NCI-H2227 treated with DMSO at 0.1 percent for 48 hours (cell line): ENCODE results near the gene EPHB6.

ENCODE experiments used
- DNase-seq: peaks from one replicate; lab custom pipeline; 2025; lab: John Stamatoyannopoulos, UW

Gene EPHB6, protein sequence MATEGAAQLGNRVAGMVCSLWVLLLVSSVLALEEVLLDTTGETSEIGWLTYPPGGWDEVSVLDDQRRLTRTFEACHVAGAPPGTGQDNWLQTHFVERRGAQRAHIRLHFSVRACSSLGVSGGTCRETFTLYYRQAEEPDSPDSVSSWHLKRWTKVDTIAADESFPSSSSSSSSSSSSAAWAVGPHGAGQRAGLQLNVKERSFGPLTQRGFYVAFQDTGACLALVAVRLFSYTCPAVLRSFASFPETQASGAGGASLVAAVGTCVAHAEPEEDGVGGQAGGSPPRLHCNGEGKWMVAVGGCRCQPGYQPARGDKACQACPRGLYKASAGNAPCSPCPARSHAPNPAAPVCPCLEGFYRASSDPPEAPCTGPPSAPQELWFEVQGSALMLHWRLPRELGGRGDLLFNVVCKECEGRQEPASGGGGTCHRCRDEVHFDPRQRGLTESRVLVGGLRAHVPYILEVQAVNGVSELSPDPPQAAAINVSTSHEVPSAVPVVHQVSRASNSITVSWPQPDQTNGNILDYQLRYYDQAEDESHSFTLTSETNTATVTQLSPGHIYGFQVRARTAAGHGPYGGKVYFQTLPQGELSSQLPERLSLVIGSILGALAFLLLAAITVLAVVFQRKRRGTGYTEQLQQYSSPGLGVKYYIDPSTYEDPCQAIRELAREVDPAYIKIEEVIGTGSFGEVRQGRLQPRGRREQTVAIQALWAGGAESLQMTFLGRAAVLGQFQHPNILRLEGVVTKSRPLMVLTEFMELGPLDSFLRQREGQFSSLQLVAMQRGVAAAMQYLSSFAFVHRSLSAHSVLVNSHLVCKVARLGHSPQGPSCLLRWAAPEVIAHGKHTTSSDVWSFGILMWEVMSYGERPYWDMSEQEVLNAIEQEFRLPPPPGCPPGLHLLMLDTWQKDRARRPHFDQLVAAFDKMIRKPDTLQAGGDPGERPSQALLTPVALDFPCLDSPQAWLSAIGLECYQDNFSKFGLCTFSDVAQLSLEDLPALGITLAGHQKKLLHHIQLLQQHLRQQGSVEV

DNA sequence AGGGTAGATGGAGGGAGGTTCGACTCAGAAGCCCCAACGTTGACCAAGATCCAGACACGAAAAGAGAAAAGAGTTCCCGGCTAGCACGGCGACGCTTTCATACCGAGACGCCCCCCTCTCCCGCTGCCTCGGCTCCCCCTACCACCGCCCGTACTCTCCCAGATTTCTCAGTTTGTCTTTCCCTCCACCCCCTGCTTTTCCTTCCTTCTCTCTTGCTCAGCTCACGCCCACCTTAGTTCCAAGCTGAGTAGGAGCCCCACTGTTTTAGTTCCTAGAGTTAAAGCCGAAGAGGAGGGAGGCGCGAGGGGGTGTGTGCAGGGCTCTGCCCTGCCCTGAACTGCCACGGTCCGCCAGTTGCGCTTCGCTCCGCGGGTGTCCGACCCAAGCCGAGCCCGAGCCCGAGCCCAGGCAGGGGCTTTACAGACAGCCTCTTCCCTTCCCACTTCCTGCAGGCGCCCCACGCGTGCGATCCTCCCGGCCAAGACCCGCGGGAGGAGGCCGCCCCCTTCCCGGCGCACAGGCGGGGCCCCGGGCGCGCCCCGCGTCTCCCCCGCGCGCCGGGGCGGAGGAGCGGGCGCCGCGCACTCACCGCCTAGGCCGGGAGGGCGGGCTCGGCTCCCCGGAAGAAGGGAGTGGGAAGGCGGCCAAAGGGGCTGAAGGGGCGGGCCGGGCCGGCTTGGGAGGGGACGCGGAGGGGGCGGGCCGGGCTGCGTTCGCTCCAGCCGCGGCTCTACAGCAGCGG is at the start of gene EPHB6:
TSS of gene EPHB6 (plus strand) at position 705 of the 742 bp plus-strand sequence. CDS start 8,152 bp downstream, outside the sequence.
- no peak for DNase-seq

DNA sequence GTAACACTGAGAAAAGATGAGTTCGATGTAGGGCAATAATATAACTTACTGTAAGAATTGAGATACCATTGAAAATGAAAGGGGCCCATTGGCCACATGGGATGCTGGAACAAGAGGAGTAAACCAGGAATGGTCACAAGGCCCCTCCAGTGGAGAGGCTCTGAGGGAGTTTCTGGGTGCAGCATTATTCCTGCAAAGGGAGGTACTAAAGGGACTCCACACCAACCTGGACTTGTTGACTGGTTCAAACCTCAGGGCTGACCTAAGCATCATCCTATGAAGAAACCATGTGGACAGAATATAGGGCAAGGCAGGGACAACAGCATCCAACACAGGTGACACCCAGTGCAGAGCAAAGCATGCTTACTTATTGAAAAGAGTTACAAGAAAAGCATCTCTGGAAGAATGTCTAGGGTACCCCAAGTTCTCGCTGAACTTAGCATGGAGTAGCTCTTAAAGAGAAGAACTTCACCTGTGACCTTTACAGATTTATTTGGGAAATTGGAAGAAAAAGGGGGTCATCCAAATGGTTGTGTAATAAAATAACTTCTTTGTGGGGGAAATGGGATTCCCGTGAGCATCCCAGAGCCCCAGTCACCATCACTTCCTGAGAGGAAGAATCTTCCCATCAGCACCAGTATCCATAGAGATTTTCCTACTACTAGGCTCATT is 49.4 kb upstream of the EPHB6 start:
- no peak for DNase-seq

DNA sequence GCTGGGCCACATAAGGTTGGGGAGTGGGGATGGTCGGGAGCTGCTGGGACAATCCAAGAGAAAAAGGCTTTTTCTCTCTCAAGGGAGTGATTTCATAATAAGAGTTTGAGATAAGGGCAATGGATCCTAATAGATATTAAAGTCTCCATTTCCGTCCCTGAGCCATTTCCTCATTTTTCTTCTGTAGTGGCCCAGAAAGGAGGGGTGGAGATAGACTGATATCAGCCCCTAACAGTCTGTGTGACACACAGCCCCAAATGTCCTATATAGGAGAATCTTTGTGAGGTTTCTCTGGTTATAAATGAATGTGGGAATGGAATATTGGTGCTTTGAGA is 48.9 kb upstream of the EPHB6 start:
- DNase-seq: no peak

DNA sequence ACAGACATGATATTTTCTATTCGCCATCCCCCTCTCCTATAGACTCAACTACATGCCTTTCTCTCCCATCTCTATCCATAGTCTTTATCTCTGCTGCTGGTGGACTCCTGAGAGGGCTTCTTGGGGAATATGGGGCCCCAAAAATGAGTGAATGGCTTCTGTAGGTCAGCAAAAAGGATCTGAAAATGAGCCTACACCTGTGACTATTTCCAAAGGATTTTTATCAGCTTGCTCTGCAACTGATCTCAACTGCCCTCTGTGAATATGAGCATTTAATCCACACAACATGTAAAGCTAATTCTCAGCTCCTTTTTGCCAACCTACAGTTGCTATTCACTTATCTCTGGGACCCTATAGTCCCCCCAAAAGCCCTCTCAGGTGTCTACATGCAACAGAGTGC is 47.9 kb upstream of the EPHB6 start:
- no peak for DNase-seq

DNA sequence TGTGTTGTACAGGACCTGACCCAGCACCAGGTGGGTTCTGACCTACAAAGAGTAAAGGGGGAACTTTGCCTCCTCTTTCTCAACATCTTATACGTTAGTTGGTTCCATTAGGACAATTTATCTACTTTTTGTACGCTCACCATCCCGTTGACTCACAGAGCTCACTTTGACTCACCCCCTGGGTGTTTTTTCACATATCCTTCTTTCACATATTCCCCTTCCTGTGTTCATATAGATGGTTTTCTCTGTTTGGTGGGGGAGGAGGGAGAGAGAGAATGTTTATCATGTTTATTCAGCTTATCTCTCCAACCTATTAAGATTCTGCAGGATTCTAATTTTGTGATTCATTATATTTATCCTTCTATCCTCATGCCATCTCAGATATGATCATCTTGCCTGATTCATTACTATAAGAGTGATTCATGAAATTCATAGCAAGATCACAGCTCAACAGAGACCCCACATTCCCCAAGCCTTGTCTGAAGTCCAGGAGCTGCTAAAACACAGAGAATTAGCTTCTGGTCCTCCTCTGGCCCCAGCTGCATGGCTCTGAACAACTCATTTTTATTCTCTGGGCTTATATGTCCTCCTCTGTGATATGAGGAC is 46.9 kb upstream of the EPHB6 start:
- no peak for DNase-seq

DNA sequence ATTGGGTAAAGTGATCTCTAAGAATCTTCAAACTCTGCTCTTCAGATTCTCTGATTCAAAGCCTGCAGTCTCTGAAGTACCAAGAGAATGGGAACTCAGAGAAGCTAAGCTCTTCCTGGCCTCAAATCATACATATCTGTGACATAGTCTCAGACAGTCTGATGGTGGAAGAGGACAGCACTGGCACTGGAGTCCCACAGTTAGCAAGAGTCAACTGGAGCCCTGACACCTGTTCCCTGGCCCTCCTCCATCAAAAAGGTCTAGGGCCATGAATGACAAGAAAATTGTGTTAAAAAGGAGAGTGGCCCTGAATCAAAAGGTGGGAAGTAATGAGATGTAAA is 46.4 kb upstream of the EPHB6 start:
- DNase-seq: no peak

DNA sequence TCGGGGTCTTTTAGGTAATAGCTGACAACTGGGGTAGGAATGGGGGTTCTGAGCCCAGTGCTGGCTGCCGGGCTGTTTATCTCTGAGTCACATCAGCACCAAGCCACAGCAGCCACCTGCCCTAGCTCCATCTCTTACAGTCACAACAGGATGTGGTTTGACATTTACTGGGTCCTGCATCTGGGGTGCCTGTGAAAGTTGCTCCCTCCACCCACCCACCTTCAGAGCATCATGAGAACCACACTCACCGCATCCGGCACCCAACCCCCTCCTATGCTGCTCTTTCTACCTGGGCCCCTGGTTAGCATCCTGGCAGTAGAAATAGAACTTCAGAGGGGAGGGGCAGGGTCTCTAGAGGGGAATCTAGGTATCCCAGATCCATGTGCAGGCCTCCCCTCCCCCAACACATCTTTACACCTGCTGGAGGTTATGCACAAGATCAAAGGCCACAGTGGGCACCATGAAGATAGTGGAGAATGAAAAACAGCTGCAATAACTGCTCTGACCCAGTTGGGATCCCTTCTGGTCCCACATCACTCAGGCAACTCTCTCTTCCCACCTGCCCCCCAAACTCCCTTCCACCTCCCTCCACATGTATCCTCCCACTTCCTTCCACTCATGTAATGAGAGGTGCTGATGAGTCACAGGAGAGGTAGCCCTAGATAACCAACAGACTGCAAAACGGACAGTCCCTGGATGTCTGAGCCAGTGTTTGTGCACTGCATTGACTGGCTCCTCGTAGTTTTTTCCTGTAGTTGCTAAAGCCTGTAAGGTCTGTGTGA is 45.9 kb upstream of the EPHB6 start:
- no peak for DNase-seq

DNA sequence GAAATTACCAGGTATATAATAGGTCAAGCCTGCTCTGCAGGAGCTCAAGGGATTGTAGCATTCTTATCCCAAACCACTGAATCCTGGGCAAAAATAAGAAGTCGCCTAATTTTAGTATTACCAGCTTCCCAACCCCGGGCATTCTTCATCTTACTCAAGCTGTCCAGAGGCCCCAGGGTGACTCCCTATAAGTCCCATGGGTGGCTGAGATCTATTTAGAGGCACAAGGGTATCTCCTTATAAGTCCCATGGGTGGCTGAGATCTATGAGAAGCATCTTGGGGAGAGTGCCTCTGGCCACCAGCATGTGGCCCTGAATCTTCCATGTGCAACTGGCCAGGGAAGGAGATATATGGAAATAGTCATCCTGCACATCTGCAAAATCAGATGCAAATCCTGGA is 45.2 kb upstream of the EPHB6 start:
- DNase-seq: no peak

DNA sequence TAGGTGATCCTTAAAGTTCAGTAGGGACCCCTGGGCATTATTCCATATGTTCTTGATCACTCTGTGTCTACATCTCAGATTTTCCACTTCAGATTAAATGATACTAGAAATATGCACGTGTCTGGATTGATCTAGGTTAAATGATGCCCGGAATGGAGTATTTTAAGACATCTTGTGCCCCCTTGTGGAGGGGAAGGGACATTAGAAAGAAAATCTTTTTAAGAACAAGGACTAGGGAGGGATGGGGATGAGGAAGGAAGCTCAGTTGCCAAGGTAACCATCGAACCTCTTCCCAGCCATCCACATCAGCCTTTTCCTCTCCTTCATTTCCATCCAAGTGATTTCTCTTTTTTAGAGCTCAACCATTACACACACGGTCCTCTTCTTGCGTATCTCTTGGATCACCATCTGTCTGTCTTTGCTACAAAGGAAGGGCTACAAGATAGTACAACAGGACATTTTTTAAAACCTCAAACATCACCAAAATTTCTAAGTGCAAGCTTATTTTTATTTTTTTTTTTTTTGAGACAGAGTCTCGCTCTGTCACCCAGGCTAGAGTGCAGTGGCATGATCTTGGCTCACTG is 43.6 kb upstream of the EPHB6 start:
- DNase-seq: no peak

DNA sequence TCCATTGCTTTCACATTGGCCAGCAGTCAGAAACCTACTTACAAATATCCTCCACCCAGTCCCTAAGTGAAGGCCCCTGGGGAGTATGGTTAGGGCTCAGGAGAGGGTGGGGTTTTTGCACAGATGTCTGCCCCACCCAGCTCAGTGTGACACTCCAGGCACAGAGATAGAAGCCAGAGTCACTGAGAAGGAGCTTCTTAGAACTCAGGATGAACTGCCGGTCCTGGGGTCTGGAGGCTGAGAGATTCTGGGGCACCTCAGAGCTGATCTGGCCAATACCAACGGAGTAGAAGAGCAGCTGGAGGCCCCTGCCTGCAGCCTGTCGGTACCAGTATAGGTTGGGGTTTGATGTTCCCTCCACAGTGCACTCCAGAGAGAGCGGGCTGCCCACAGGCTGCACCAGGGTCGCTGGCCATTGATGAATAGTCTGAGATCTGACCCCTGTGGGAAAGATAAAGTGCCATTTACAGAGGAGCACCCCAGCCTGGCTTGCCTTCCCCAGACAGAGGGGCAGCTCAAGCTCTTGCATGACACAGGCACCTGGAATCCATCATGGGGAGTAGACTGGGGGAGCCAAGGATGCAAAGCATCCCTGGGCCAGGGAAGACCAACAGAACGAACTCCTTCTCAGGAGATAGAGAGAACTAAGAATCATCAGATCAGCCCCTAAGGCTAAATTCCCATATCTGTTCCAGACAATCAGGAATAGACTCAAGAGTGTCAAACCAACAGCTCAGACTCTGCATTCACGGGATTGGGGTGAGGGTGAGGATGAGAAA is 42.2 kb upstream of the EPHB6 start:
- DNase-seq: no peak

DNA sequence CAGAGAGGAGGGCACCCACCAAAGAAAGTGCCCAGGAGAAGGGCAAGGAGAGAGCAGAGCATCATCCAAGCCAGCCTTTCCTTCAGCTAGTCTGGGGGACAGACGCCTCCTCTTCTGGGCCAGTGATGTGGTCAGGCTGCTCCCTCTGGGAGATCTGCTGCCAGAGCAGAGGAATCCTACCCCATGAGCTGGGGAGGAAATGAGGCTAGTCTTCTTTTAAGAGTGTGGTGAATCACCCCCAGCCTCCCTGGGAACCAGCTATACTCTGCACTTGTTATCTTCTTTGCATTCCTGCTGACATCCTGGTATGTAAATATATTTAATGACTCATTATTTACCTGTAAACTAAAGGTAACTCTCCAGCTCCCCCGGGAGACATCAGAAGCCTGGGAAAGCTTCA is 41.6 kb upstream of the EPHB6 start:
- DNase-seq: no peak

DNA sequence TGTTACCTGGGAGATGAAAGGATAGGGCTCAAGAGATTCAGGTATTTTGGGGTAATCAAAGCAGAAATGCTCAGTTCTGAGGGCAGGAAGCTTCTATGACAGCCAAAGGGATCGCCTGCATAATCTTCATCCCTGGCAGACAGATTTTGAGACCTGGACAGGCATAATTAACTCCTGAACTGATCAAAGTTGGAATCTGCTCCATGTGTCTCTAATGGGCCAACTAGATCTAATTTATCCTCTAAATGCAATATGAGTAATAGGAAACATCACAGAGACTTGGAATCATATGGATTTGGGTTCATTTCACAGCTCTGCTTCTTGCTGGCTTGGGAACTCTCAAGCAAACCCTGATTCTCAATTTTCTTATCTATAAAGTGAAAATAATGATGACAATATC is 41.2 kb upstream of the EPHB6 start:
- DNase-seq: no peak

DNA sequence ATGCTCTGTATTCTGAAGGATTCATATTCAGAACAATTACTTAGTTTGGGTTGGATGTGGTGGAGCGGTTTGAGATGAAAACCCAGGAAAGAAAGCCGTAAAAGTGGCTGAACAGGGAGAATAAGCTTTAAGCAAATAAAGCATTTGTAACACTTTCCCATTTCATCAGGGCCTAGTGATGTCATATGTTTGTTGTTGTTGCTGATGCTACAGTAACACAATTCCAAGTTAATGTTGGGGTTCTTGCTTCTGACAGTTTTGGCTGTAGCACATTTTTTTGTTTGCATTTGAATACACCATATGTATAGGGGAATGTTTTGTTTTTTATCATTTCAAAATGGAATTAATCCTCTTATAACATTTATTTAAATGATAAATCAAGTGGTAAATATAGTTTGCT is 40.4 kb upstream of the EPHB6 start:
- no peak for DNase-seq

DNA sequence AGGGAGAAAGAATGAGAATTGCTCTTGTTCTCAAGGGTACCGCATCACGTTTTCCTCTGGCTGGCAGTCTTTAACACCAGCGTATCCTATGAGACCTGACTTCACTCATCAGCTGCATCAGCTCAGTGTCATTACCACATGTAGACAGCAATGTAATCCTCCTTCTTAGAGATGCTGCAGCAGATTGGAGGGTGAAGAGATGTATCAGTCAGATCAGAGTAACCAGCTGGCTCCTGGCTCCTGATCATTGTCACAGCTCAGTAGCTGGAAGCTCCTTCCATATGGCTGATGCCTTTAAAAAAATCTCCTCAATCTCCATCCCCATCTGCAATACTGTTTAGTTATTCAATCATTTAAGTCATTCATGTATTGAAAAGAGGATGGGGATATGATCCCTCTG is 39.7 kb upstream of the EPHB6 start:
- DNase-seq: no peak

DNA sequence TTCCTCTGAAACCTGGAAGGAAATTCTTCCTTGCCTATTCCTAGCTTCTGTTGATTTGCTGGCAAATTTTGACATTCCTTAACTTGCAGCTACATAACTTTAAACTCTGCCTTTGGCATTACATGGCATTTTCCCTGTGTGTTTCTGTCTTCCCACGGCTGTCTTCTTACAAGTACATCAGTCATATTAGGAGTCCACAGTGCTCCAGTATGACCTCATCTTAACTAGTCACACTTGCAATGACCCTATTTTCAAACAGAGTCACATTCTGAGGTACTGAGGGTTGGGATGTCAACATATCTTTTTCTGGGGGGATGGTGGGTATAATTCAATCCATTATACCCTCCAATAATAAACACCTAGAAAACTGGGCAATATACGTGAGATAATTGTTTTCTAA is 37.4 kb upstream of the EPHB6 start:
- DNase-seq: no peak

DNA sequence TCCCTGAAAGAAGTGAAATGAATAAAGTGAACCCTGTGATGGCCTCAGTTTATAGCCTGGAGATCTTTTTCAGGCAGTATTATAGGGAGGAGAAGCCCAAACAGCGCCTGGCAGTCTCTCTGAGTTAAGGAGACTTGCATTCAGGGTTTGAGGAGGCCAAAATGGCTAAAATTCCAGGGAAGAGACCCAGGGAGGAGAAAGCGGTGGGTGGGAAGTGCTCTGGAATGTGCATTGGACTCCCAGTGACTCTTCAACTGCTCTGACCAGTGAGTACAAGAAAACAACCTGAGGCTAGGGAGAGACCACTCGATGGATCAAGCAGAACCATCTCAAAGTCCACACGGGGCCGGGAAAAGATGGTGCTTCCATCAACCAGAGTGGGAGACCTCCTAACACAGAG is 35.3 kb upstream of the EPHB6 start:
- no peak for DNase-seq

DNA sequence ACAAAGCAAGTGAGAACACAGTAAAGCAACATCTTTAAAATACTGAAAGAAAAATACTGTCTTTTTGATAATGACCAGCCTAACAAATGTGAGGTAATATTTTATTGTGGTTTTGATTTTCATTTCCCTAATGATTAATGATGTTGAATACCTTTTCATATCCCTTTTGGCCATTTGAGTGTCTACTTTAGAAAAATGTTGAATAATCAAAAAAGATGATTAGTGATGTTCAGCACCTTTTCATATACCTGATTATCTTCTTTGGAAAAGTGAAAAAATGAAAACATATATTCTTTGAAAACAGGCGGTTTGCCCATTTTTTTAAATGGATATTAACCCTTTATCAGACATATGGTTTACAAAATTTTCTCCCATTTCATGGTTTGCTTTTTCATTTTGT is 32.2 kb upstream of the EPHB6 start:
- DNase-seq: no peak

DNA sequence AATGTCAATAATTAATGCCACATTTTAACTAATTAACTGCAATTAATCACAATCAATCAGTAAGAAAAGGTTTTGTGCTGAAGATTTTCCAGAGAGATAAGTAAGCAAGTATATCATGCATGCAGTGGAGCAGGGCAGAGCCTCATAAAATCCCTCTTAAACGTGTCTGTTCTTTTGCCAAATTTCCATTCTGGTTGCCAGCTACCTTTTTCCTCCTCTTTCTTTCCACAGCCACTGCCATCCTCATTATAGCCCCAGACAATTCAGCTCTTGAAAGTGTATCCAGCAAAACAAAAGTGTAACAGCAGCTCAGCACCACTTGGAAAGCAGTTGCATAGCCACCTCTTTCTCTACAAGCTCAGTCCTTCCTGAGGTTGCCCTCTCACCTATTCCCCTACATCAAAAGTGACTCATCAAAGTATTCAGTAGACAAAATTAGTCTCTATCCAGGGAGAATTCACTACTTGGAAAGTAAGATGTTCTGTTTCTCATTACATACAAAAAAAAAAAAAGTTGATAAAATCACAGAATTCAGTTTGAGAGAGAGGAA is 26.9 kb upstream of the EPHB6 start:
- no peak for DNase-seq

DNA sequence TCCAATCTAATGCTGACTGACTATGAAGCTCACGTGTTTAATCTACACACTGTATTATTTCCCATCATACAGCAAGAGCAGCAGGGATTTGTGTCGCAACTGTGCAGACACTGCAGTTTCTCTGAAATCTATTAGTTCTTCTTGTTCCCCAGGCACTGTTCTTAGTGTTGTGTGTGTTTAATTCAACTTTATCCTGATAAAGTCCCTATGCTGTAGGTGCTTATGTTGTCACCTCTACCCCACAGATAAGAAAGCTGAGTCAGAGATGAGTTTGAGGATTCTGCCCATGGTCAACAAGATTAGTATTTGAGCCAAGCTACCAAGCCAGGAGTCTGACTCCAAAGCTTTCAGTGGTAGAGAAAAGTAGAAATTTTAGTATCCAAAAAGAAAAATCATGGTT is 22.5 kb upstream of the EPHB6 start:
- DNase-seq: no peak
